Effector memory CD4-positive, alpha-beta T cell (primary cell): ENCODE data around the gene CABLES2.
"Not testable (repeated sequence)": the region's sequence is repeated elsewhere in the genome, so short reads cannot be mapped to it uniquely, and the experiment has no call there.

Source experiments
- DNase-seq, 3 donors: peaks; one replicate each; pipeline ENCODE4 v3.0.0-alpha.2; 2020
- H3K27ac ChIP-seq: 2 replicates; pipeline ENCODE4 v1.7.0; 2013; ENCODE audit warnings: mild to moderate bottlenecking, low read length, moderate library complexity; ENCODE audit not compliant: insufficient read depth, poor library complexity, severe bottlenecking
- H3K27me3 ChIP-seq: replicated peaks from 2 replicates; pipeline ENCODE4 v1.7.0; 2013; ENCODE audit warnings: mild to moderate bottlenecking, low read length; ENCODE audit not compliant: insufficient read depth, control insufficient read depth, poor library complexity, severe bottlenecking
- H3K36me3 ChIP-seq: 2 replicates; pipeline ENCODE4 v1.7.0; 2013; ENCODE audit warnings: mild to moderate bottlenecking, low read length, moderate library complexity; ENCODE audit not compliant: control insufficient read depth, insufficient read depth
- H3K4me1 ChIP-seq: 2 replicates; pipeline ENCODE4 v1.7.0; 2013; ENCODE audit warnings: low read length, mild to moderate bottlenecking; ENCODE audit not compliant: control insufficient read depth, insufficient read depth, poor library complexity, severe bottlenecking
- H3K4me3 ChIP-seq: 2 replicates; pipeline ENCODE4 v1.7.0; 2013; ENCODE audit warnings: low read length, low read depth, mild to moderate bottlenecking; ENCODE audit not compliant: insufficient read depth, poor library complexity, severe bottlenecking
- H3K9me3 ChIP-seq: 2 replicates; pipeline ENCODE4 v1.7.0; 2013; ENCODE audit warnings: mild to moderate bottlenecking, low read length, moderate library complexity; ENCODE audit not compliant: control insufficient read depth

CABLES2 gene

DNA sequence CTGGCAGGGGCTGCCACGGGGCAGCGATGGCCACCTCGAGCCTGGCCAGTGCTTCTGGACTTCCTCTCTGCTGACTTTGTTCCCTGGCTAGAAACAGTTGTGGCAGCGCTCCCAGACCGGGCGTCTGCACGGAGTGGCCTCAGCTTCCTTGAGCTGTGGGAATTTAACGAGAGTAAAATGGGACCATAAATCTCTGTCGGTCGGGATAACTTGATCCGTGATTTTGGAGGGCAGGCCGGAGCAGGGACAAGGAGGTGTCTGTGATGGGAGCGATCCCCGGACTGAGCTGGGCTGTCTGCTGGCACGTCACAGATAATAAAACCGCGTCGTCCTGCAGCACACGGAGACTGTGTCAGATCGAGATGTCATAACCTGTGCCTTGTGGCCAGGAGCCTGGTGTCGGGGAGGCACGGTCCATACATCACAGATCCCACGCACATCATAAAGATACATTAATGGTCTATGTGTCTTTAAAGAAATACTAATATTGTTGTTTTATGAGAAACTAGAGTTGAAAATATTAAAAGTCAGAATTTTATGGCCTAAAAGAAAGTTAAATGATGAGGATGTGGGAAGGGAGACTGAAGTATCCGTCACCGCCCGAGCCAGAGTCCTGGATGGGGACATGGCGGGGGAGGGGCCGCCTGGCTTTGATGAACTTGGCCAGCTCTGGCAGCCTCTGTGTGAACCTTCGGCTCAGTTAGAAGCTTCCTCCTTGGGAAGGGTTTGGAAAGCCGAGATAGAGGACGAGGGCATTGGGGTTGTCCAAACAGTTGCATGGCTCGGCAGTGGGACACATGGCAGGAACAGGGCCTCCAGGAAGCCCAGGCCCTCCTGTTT, 26.8 kb upstream of the CABLES2 start:
- no peaks in the 10 kb centered on the region for H3K36me3 ChIP-seq
- H3K4me1 ChIP-seq = no peaks in the 10 kb centered on the region
- H3K4me3 ChIP-seq = no peak overlapping the region
- no peak overlapping the region for H3K27ac ChIP-seq
- H3K27me3 ChIP-seq = no peaks in the 10 kb centered on the region
- H3K9me3 ChIP-seq = no peaks in the 10 kb centered on the region
- DNase-seq = no peak

GRCh38 chr20:62430866-62431447, 23.9 kb upstream of the CABLES2 start:
- H3K27ac ChIP-seq = no peak overlapping the region
- no peaks in the 10 kb centered on the region for H3K27me3 ChIP-seq
- H3K9me3 ChIP-seq = no peaks in the 10 kb centered on the region
- no peaks in the 10 kb centered on the region for H3K36me3 ChIP-seq
- H3K4me1 ChIP-seq = no peaks in the 10 kb centered on the region
- H3K4me3 ChIP-seq = no peak overlapping the region
- DNase-seq = no peak

GRCh38 chr20:62430311-62430853, 23.3 kb upstream of the CABLES2 start:
- Histone ChIP-seq H3K36me3 (no peaks in the 10 kb centered on the region), H3K9me3 (no peaks in the 10 kb centered on the region), H3K4me1 (no peaks in the 10 kb centered on the region), H3K27ac (no peak overlapping the region), H3K4me3 (no peak overlapping the region), H3K27me3 (no peaks in the 10 kb centered on the region)
- DNase-seq = no peak

DNA sequence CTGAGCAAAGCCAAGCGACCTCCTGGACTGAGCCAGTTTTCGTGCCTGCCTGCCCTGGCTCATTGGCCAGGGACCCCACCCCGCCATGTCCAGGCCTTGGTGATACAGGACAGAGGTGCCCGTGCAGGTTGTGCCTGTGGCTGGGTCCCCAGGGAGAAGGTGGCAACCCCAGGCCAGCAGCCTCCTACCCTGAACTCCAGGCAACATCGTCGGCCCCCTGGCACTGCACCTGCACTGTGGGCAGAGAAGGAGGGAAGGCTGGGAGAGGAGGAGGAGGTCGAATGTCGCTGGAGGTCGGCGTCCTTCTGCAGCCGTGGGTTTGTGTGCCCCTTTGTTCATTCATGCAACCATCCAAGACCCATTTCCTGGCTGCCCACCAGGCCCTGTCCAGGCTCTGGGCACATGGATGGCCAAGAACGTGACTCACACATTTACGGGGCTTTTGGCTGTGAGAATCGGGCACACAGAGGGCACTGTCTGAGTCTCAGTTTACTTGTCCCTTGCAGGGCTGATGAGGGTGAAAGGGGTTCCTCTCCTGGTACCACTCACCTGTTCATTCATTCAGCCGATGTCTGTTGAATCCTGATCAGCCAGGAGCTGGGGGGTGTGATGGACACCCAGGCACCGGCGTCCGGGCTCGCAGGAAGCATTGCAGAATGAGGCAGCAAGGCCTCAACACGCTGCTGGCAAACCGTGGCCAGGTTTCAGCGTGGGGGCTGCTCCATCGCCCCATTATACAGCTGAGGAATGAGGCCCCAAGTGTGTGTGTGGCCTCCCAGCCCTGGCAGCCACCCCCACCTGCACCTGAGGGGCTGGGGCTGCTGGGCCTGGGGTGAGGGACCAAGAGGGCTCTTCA, 22.6 kb upstream of the CABLES2 start:
- H3K9me3 ChIP-seq = no peaks in the 10 kb centered on the region
- DNase-seq = no peak

DNA sequence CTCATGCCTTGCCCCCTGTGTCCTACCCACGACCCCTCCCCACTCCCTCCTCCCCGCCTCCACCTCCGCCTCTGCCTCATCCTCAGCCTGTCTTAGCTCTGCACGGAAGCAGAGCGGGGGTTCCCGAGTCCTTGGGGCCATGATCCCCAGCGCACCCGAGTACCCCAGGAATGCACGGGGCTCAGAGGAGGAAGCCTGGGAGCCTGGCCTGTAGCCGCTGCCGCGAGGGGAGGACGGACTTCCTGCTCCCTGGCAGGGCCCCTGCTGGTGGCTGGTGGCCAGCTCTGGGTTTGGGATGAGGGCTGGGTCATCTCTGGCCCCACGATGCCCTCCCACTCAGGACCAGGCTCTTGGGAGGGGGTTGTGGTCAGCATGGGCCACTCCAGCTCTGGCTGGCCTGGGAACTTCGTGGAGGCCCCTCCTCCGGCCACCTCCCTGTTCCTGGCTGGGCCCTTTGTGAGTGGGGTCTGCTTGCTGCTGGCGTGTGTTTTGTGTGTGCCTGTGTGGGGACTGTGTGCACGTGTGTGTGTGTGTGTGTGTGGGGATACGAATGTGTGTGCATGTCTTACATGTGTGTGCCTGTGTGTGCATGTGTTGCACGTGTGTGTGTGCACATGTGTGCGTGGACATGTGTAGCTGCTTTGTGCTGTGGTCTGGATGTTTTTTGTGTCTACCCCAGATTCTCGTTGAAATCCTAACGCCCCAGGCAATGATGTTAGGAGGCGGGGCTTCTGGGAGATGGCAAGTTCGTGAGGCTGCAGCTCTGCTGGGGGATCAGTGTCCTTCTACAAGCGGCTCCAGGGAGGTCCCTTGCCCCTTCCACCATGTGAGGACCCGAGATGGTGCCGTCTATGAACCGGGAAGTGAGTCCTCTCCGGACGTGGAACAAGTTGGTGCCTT, 21.6 kb upstream of the CABLES2 start:
- Histone ChIP-seq H3K27ac (no peak overlapping the region), H3K9me3 (no peaks in the 10 kb centered on the region), H3K27me3 (no peaks in the 10 kb centered on the region), H3K4me1 (no peaks in the 10 kb centered on the region), H3K36me3 (no peaks in the 10 kb centered on the region), H3K4me3 (no peak overlapping the region)
- DNase-seq = no peak

More for the DNA sequence above, 22.6 kb upstream of the CABLES2 start:
- Histone ChIP-seq H3K27ac (no peak overlapping the region), H3K27me3 (no peaks in the 10 kb centered on the region), H3K4me3 (no peak overlapping the region), H3K36me3 (no peaks in the 10 kb centered on the region), H3K4me1 (no peaks in the 10 kb centered on the region)

DNA sequence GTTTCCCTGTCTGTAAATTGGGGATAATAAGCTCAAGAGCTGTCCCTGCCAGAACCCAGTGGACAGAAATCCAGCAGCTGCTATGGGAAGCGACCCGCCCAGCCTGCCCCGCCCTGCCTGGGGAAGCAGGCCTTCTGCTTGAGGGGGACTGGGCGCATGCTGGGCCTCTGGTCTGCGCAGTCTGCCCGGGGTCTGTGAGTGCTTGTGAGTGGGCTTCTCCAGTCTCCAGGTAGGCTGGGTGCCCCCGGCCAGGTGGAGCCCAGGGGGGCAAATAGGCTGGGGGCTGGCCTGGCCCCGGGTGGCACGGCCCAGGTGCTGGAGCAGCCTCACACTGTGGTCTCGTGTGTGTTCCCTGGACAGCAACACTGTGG, 20.9 kb upstream of the CABLES2 start:
- H3K9me3 ChIP-seq = no peaks in the 10 kb centered on the region
- H3K36me3 ChIP-seq = no peaks in the 10 kb centered on the region
- H3K27ac ChIP-seq = no peak overlapping the region
- no peaks in the 10 kb centered on the region for H3K27me3 ChIP-seq
- H3K4me1 ChIP-seq = no peaks in the 10 kb centered on the region
- H3K4me3 ChIP-seq = no peak overlapping the region
- DNase-seq = no peak

DNA sequence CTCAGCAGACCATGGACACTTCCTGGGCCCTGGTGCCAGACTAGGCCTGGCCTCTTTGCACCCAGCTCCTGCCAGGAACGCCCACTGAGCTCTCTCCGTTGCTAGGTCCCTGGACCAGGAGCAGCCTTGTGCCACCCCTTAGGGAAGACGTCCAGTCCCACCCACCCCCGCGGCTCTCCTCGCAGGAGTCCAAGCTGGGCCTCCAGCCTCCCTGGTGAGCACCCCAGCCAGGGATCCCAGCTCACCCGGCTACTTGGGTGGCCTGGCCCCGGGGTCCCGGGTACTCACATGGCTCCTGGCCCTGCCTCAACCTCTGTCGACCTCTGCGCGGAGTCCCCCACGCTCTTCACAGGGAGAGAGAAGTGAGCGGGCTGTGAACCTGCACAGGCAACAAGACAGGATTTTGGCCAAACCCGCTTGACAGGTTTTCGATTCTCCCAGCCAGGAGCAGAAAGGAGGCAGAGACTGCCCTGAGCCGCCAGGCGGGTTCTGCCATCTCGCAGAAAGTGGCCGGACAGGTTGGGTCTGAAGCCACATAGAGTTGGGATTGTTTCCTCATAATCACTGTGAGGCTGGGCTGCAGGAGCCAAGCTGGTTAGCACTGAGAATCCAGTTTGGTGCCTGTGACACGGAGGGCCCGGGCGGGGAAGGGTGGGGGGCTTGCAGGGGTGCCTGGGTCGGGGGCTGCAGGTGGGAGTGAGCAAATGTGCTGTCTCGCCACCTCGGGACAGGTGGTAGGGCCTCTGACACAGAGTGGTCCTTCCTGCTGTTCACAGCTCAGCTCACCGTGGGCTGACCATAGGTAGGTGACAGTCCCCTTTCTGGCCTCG, 20.3 kb upstream of the CABLES2 start, which contains the start of gene RBBP8NL:
Gene RBBP8NL, minus strand, starts transcription at position 368 of the 830 bp plus-strand sequence. CDS start 7,892 bp downstream, outside the sequence.
- H3K4me1 ChIP-seq = no peaks in the 10 kb centered on the region
- no peak within 1 kb of the TSS for H3K27ac ChIP-seq
- no peaks in the 10 kb centered on the region for H3K27me3 ChIP-seq
- no peak for DNase-seq
- H3K9me3 ChIP-seq = no peaks in the 10 kb centered on the region
- no peak within 1 kb of the TSS for H3K4me3 ChIP-seq
- no peaks in the 10 kb centered on the region for H3K36me3 ChIP-seq

DNA sequence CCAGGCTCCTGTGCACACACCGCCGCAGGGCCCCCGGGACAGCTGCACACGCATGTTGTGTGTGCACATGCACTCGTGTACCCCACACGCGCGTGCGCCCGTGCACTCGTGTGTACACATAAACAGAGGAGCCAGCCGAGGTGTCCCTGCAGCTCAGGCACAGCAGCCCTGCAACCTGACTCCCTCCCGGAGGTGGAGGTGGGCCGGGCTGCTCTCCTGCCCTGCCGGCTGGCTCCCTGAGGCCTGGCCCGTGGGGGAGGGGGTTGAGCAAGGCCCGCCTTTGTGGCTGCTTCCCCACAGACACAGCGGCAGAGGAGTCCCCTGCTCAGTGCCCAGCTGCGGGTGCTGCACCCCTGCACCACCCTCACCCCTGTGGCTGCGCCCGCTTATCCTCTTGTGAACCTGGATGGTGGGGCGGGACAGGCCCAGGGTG, 19.6 kb upstream of the CABLES2 start:
- Histone ChIP-seq H3K27me3 (no peaks in the 10 kb centered on the region), H3K9me3 (no peaks in the 10 kb centered on the region), H3K36me3 (no peaks in the 10 kb centered on the region), H3K4me3 (no peak overlapping the region), H3K4me1 (no peaks in the 10 kb centered on the region), H3K27ac (no peak overlapping the region)
- DNase-seq = no peak

GRCh38 chr20:62426059-62426348, 18.9 kb upstream of the CABLES2 start:
- H3K27ac ChIP-seq, H3K27me3 ChIP-seq, H3K4me3 ChIP-seq, H3K4me1 ChIP-seq, H3K36me3 ChIP-seq, H3K9me3 ChIP-seq, DNase-seq: not testable (repeated sequence)
